AG09319 (cell line): ENCODE data around the gene FAM47E.

ENCODE experiments used
- DNase-seq: peaks from one replicate; pipeline ENCODE4 v3.0.0-alpha.2; 2010; ENCODE audit warnings: low read depth; ENCODE audit errors: extremely low read depth
- TF ChIP-seq, protein P1 (sequence below): IDR thresholded peaks from 2 replicates; pipeline ENCODE4 v1.5.1; 2011; ENCODE audit warnings: low read depth, mild to moderate bottlenecking, inconsistent platforms, low read length, moderate library complexity

The FAM47E gene

GRCh38 chr4:76316131-76316530 is 64.6 kb downstream of the FAM47E start:
- TF ChIP-seq, protein P1, sequence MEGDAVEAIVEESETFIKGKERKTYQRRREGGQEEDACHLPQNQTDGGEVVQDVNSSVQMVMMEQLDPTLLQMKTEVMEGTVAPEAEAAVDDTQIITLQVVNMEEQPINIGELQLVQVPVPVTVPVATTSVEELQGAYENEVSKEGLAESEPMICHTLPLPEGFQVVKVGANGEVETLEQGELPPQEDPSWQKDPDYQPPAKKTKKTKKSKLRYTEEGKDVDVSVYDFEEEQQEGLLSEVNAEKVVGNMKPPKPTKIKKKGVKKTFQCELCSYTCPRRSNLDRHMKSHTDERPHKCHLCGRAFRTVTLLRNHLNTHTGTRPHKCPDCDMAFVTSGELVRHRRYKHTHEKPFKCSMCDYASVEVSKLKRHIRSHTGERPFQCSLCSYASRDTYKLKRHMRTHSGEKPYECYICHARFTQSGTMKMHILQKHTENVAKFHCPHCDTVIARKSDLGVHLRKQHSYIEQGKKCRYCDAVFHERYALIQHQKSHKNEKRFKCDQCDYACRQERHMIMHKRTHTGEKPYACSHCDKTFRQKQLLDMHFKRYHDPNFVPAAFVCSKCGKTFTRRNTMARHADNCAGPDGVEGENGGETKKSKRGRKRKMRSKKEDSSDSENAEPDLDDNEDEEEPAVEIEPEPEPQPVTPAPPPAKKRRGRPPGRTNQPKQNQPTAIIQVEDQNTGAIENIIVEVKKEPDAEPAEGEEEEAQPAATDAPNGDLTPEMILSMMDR = no peak

GRCh38 chr4:76322236-76322635 is 70.7 kb downstream of the FAM47E start:
- TF ChIP-seq, protein P1 = no peak
- no peak for DNase-seq

More at GRCh38 chr4:76316131-76316530, 64.6 kb downstream of the FAM47E start:
- DNase-seq = no peak

GRCh38 chr4:76325072-76325471 is 73.6 kb downstream of the FAM47E start:
- TF ChIP-seq, protein P1 = no peak
- no peak for DNase-seq

DNA sequence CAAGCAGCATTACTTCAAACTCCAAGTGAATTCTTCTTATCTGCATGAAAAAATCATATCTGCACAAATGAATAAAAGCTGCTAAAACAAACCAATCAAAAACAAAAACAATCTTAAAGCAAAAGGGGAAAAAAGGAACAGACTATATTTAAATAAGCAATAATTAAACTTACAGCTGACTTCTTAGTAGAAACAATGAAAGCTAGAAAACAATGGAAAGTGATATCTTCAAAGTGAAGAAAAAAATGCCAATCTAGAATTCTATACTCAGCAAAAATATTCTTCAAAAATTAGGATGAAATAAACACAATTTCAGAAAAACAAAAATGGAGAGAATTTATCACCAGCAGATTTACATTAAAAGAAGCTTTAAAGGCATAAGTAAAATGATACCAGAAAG is 75.0 kb downstream of the FAM47E start:
- no peak for DNase-seq

More for the DNA sequence above, 75.0 kb downstream of the FAM47E start:
- TF ChIP-seq, protein P1 = no peak
